Dedifferentiated amniotic fluid mesenchymal stem cell (primary cell): ENCODE measurements around the gene ZBTB20.

Experiments used
- DNase-seq: peaks from one replicate; pipeline ENCODE4 v3.0.0-alpha.2; 2016; ENCODE audit errors: extremely low spot score

Gene ZBTB20

DNA sequence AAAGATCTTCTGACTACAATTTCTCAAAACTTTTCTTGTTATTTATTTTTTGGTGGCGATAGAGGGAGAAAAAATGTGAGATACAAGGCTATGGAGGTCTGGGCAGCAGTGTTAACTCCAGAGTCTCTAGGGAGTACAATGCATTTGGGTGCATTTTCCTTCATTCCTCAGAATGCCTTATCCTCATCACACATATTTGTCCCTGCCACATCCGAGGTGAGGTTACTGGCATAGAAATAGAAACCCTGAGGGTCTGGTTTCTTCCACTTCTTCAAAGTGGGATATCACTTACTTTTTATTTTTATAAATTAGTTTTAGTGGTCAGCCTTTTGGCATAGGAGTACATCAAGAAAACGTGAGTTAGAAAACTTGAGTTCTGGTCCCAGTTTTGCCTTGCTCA is 702.9 kb downstream of the ZBTB20 start:
- no peak for DNase-seq

DNA sequence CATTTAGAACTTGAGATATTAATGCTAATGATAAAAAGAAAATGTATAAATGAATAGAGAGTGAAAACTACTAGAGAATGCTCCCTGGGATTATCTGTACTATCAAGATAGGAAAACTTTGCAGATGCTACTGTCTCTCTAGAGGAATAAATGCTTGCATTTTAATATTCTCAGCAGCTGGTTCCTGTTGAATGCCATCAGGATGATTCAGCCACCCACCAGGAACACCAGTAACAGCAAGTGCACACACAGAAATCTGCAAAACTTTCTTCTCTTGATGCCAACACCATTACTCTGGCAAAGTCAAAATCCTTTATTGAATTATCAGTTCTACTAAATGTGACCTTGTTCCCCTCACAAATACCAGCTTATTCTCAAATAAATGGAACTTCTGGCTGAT is 704.8 kb downstream of the ZBTB20 start:
- peak; percentile 43 for DNase-seq

DNA sequence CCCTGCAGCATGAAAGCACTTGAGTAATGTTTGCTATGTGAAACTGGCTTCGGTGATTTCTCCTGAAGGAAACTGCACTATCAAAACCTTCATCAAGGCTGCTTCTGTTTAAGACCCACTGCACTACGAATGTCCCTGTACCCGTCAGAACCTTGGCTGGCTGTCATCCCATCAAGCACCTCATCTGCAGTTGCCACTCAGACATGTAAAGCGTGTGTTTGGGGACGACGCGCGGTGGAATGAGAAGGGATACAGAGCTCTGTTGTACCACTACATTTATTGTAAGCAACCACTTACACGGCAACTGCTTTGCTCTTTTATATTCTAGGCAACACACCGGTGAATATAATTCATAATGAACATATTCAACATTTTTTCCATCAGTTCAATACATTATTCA is 705.7 kb downstream of the ZBTB20 start:
- DNase-seq, result no peak

DNA sequence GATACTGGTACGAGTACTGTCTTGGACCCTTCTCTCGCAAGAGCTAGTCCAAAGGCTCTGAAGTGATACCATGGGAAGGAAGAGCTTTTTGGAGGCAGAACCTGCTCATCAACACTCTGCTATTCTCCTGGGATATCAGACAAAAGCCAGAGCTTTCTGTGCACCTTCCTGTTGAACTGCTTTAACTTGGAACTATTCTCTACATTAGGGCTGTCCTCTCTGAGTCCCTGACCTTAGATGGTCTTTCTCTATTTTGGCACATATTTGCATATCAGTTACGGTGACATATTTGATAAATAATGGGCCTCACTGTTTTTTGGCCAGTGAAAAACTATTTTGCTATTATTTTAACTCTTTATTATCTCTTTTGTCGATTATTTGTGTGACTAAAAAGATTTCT is 706.4 kb downstream of the ZBTB20 start:
- no peak for DNase-seq

DNA sequence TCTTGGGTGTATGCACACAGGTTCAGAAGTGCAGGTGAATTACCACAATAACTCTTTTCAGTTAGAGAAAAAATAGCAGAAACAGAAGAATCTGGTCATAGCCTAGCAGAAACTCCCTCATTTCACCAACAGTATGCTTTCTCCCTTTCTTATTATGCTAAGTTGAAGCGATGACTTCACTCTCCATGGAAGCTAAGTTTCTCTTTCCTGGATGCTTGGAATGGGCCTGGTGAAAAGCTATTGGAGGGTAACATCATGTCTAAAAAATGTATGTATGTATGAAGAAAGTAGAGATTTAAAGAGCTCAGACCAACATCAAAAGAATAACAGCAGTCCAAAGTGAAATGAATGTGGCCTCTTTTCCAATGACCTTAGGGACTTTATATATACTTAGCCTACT is 707.8 kb downstream of the ZBTB20 start:
- peak; percentile 49 for DNase-seq

DNA sequence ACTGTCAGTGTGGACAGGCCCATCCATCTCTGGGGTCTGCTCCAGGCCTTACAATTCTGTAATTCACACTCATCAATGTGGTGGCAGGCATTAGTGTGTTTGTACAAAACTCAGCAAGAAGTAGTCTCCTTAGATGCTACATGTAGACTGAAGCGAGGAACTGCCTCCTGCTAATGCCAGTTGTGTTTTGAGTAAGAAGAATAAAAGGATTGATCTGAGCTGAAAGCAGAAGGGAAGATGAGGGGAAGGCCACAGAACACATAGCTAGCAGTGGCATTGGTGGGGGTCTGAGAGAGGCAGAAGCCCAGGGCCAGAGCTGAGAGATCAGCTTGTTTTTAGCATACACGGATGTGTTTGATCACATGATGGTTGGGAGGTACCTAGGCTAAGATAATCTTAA is 709.2 kb downstream of the ZBTB20 start:
- no peak for DNase-seq

DNA sequence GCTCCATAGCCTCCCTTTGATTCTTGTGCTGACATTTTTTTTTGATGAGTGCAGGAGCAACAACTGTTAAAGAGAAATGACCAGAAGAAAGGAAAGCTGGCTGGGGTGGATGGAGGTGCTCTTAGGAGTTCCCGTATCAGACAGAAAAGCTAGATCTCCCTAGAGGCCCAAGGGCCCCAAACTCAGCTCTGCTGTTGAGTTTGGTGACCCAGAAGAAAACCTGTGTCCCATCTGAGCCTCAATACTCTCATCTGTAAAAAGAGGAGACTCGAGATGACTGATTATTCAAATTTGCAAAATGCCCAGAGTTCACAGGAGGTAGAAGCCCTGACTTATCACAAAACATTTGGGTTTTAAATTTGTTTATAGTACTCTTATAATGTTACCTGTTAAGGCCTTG is 710.9 kb downstream of the ZBTB20 start:
- no peak for DNase-seq

DNA sequence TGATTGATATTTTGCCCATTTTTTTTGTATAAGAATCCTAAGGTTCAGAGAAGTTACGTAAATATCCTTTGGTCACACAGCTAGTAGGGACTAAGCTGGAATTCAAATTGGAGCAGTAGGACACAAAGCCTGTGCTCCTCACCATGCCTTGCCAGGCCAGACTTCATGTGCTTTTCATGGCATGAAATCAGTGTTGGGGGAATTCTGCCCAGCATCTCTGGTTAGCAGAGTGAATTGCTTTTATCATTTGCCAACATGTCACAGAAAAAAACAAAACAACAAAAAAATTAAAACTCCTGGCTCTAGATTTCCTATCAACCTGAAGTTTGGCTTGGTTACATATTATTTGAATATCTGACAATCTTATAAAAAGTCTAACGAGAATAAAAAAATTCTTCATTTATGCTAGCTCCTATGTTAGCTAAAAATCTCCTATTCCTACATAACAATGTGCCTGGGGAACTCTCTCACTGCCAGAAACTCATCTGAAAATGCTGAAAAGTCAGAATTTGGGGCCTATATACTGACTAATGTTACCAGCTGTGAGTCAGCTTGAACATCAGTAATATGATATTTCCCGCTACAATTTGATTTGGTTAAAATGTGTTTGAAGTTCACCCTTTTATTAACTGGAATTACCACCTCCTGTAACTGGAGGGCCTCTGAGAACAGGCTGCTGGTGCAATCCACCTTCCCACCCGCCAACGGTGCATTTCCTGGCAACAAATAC is 711.5 kb downstream of the ZBTB20 start:
- no peak for DNase-seq

DNA sequence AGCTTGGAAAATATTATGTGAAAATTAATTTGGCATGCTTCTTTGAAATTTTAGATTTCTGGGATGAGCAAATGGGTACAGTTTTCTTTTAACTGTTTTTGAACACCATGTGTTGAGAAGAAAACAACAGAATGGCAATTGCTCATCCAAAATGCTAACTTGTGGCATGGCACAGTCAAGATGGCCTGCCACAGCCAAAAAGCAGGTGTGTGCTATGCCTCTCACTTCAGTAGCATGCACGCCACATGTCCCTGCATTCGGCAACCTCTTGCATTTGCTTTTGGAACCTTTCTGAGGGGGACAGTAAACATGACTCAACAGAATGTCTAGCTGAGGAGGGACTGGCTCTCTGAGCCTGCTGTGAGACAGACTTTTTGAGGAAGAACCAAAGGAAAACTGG is 714.8 kb downstream of the ZBTB20 start:
- no peak for DNase-seq

DNA sequence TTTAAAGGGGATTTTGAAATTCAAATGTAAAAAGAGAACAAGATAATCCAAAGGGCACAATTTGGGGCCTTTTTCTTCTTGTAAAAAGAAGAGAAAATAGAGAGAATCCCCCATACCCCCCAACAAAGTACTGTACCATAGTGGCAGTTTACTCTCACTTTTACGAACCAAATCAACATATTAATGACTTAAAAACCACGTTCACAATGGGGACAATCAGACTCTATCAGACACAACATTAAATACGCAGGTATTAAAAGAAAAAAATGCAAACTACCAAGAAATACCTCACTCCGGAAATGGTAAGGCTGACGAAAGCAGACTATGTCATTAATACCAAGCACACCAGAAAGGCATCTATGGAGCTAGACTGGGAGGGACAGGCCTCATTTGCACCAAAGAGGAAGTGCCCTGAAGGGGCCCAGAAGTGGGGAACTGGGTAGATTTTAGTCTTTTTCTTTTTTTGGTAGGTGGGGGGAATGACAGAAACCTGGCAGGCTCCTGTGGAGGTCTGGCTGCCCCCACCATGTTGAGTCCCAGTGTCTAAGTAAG is 719.0 kb downstream of the ZBTB20 start:
- no peak for DNase-seq

DNA sequence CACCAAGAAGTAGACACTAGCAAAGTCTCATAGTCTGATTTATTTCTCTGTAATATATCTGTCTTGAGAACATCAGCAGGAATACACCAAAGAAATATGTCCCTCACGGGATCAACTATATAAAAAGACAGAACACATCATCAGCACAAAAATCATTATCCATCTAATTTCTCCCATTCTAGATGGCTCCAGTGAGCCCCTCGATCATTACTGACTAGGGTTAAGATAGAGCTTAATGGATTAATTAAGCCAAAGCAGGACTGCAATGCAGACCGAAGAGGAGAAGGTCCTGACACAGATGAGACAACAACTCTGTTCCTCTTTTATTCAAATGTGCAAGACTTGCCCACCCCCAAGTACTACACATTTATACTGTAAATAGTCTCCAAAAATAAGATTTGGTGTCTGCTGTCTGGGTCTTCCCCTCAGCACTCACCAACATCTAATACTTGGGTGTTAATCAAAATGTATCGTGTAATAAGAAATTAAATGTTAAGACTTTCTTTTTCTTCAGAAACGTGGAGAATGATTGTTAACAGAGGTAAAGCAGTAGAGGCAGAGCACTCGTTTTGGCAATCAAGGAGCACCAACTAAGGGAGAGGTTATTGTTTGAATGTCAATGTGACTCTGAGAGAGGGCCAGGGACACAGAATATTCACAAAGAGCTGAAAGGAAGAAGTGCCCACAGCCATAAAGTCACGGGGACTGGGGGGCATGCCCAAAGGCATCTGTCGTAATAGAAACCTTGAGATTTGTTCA is 719.6 kb downstream of the ZBTB20 start:
- DNase-seq, result no peak

DNA sequence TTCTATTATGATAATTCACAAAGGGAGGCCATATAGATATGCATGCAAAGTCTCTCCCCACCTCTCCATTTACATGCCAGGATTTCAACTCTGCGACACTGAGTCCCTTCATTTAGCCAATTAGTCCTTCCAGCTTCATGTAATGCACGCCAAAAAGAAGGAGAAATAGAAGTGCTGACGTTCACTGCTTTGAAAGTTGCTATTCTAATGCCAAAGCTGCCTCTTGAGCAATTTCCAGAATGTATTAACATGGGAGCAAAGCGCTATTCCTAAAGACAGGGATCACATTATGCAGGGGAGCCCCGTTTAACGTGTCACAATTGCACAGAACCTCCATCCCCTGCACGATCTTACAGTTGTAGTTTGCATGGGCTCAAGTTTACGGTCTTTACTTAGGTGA is 722.8 kb downstream of the ZBTB20 start:
- DNase-seq, result no peak

DNA sequence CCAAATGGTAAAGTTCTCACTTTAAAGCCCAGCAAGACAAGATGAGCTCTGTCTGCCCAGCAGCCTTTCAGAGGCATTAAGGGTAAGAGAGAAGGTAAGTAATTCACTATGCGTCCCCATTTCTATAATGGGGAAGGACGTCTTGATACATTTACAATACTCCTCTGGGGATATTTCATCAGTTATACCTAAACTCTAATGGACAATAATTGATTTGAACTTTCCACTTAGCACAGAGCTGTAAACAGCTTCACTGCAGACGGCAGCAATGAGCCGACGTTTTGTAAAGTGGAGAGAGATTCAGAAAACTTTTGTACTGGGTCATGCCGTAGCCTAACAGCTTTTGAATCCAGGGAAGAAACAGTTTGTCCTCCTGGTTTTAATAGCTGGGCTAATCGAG is 725.9 kb downstream of the ZBTB20 start:
- no peak for DNase-seq

DNA sequence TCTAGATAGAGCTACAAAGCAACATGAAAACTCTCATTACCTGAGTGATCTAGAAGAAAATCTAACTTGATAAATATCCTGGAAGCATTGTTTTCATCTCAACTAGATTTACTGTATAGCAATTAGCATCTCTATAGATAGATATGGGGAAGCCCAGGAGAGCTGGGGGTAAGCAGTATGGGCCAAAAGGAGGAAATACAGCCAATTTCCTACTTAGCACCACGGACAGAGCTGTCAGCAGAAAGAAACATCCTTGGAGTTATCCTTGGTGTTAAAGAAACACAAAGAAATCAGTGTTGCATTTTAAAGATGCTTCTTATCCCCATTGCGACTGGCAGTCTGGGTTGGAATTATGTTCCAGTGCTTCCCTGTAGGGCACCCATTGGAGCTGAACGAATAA is 727.0 kb downstream of the ZBTB20 start:
- no peak for DNase-seq

DNA sequence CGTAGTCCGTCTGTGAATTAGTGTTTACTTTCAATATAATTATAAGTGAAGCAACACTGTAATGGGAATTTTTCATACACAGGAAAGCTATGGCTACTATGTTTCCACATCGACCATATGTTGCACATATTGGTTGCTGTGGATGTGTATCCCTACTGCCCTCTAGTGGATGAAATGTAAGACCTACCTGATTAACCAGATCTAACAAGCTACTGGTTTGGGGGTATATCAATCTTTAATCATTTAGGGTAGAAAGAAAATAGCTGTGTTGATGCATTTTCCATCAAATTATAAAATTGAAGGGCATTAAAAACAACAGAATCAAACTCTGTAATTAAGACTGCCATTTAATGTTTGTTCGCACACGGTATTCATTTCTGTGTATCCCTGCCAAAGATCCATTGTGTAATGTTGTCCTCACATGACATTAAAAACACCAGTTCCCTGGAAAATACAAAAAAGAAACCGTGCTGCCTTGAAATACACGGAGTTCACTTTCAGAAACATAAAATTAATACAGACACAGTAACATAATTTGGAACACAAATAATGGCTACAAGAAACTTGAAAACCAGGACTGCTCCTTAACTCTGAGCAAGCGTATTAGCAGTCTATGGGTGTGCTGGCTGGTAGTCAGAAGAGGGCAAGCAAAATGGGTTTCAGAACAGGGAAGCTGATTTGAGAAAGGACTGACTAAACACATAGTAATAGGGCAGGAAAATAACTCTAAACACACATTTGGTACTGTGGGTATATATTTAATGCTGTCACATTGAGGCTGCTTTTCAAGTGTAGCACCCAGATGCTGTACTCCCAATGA is 728.2 kb downstream of the ZBTB20 start:
- DNase-seq, result peak; percentile 88

DNA sequence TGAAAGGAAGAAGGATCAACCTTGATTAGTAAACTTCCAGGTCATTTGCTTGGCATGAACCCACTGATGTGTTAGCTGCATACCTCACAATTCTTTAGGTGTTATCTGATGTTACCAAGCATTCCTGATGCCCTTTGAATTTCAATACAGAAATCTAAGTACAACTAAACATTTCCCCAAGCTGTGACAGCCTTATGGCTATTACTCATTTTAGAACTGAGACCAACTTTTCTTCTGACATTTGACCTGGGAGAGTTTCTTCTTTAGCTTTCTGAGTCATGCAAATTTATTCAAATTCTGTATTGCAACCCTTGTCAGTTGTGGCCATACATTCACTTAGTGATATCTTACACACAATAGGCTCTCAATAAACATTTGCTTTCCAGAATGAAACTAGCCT is 729.0 kb downstream of the ZBTB20 start:
- DNase-seq, result no peak

DNA sequence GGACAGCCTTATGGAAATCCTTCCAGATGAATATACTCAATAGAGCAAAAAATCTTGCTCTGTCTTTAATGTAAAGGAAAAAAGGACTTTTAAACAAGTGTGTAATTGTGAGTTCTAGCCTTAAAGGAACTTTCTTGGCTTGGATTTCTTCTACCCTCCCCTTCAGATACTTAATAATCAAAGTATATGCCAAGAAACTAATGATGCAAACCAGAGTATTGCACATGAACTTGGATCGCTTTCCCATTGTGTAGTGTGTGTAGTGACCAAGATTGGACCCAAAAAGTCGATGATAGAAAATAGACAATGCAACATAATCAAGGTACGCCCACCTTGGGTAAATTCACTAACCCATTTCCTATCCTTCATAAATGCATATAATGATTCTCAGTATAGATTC is 729.4 kb downstream of the ZBTB20 start:
- no peak for DNase-seq

DNA sequence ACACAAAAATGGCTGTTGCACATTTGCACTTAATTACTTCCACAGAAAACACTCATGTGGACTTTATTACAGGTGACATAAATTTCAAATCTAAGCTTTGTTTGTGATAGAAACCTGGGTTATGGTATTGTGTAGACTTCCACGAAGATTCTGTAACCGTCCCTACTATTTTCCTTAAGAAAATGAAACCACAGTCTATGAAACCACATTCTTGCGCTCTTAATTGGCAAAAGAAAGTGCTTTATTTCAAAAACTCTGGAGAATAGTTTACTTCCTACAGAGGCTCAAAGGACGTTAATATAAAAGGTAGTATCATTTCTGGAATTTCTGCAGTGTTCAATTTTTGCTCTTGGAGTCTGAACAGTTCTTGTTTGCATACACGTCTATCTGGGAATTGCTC is 729.8 kb downstream of the ZBTB20 start:
- no peak for DNase-seq

DNA sequence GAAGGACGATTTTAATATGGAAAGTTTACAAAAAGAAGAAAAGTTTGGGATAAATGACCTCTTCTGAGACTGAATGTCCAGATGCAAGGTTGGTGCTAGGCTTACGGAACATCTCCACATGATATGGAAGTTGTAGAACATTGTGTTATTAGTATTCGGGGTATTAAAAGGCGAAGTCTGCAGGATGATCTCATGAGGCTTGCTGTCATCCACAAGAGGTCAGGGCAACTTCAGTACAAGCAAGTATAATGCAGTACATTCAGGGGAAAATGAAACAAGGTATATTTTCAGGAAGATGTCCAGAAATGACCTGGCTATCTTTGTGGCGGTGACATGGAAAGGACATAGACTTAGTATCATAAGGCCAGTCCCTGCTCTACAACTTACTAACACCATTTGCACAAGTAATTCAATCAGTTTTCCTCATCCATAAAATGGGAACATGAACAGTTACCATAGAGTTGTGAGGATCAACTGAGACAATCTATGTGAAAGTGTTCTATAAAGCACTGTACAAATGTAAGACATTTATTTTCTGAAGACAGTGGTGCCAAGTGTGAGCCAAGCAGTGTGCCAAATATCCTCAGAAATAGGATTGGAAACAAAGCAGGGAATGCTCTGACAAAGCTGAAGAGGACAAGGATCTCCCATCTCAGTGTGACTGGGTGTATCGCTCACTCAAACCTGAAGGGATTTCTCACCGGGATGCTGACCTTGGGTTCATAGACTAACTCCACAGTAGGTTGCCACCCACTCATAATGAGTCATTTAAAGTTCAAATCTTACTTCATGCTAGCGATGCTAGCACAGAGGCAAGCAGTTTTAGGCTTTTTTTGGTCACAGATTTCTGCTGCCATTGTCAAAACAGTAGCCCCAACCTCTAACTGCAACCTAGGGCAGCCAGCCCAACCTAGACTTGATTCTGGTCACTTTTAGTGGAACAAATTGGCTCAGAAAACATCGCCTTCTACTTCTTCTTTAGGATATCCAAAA is 735.0 kb downstream of the ZBTB20 start:
- no peak for DNase-seq

DNA sequence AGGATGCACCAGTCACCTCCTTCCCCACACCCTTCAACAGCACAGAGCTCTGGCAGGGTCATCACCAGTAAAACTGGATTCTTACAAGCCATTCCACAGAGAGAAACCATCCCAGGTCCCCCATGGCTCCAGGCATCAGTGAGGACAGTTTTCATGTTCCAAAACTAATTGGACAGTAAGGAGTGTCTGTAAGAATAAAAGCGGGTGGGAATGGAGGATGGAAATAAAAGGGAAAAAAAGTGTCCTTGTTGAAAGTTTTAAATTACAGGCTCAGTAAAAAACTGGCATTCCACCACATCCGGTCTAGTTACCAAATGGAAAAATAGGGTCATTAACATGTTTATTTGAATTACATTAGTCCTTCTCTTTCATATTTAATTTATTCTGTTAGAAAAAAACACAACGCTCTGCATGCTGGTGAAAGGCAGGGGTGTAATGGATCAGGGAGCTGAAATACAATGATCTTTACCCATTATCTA is 735.9 kb downstream of the ZBTB20 start:
- peak; percentile 68 for DNase-seq
